Measurements from ENCODE around the gene COX6B2.

COX6B2 gene

DNA sequence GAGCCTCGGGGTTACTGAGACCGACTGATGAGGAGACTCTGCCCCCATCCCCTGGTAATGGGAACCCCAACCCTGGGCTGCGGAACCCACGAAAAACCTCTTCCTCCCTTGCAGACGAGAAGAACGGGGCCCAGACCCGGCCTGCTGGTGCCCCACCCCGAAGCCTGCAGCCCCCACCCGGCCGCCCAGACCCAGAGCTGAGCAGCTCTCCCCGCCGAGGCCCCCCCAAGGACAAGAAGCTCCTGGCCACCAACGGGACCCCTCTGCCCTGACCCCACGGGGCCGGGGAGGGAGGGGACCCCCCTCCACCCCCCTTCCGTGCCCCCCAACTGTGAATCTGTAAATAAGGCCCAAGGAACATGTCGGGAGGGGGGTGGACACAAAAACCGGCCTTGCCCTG lies 42.7 kb downstream of the COX6B2 start:
- DNase-seq: no peak

- no peak for DNase-seq
Measured at GRCh38 chr19:55311397-55311796, 43.1 kb downstream of the COX6B2 start.

DNA sequence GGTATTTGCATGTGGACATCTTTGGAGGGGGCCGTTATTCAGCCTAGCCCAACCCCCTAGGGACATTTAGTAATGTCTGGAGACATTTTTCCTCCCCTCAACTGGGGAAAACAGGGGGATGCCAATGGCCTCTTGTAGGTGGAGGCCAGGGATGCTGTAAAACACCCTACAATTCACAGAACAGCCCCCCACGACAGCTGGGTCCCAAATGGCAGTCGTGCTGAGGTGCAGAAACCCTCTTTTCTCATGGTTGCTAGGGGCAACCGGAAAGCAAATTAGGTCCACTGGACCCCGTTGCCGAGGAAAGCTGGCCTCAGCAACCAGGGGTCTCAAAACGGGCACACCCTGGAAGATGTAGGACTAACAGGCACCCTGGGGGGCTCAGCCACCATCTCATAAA lies 44.0 kb downstream of the COX6B2 start:
- no peak for DNase-seq

DNA sequence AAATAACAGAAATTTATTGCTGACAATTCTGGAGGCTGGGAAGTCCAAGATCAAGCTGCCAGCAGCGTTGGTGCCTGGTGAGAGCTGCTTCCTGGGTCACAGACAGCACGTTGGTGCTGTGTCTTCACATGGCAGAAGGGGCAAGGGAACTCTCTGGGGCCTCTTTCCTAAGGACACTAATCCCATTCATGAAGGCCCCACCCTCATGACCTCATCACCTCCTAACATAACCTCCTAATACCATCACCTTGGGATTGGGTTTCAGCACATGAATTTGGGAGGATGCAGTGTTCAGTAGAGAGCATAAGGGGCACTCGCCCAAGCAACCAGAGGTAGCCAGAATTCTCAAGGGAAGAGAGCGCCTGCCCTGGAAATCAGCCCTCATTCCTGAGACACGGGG lies 45.1 kb downstream of the COX6B2 start:
- no peak for DNase-seq

GRCh38 chr19:55308281-55308680 lies 46.2 kb downstream of the COX6B2 start:
- no peak for DNase-seq

GRCh38 chr19:55306712-55307111 lies 47.8 kb downstream of the COX6B2 start:
- DNase-seq: no peak

DNA sequence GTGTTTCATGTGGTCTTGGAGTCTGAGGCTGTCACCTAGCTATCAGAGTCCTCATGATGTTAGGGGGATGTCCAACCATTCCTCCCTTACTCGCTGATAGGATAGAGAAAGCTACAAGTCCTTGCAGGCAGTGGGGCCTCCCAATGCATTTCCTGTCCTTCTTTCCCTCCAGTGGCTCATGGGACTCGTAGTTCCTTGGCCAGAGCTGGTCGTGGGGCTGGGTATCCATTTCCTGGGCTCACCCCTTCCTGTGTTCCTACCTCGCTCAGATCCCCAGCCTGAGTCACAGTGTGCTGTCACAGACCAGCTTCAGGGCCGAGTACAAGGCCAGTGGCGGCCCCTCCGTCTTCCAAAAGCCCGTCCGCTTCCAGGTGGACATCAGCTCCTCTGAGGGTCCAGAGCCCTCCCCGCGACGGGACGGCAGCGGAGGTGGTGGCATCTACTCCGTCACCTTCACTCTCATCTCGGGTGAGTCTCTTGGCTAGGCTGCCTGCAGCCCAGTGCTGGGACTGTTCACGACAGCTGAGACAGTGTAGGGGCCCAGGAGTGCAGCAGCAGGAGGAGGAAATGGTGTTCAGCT lies 48.4 kb downstream of the COX6B2 start:
- no peak for DNase-seq

DNA sequence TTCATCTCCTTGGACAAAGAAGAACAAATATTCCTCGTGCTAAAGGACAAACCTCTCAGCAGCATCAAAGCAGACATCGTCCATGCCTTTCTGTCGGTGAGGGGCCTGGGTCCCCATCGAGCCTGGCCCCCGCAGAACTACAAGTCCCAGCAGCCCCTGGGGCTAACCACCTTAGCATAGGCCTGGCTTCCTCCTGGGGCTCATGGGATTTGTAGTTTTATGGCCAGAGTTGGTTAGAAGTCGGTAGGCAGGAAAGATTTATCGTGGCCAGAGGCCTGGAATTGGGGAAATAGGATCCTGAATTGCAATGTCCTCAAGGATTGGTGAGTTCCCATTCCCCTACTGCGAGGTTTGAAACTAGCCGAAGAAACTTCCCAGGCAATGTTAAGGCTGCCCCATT lies 49.0 kb downstream of the COX6B2 start:
- peak in 1 of 2 experiments; percentile 44 for DNase-seq

GRCh38 chr19:55304980-55305379 lies 49.5 kb downstream of the COX6B2 start:
- no peak for DNase-seq

DNA sequence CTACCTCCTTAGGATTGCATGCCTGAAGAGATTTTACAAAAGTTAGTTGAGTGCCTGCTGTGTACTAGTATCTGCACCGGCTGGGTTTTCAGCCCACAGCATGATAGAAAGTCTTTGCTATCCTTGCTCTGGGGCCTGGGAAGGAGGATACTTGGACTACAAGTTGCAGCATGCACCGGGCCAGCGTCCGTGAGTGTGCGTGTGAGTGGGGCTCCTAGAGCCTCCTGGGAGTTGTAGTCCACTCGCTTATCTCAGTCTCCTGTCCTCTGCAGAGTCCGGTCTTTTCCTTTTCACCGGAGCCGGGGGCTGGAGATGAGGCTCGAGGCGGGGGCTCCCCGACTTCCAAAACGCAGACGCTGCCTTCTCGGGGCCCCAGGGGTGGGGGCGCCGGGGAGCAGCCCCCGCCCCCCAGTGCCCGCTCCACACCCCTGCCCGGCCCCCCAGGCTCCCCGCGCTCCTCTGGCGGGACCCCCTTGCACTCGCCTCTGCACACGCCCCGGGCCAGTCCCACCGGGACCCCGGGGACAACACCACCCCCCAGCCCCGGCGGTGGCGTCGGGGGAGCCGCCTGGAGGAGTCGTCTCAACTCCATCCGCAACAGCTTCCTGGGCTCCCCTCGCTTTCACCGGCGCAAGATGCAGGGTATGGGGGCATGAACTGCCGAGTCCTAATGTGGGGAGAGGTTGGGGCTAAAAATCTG lies 50.1 kb downstream of the COX6B2 start:
- DNase-seq: peak in 1 of 2 experiments; percentile 67

DNA sequence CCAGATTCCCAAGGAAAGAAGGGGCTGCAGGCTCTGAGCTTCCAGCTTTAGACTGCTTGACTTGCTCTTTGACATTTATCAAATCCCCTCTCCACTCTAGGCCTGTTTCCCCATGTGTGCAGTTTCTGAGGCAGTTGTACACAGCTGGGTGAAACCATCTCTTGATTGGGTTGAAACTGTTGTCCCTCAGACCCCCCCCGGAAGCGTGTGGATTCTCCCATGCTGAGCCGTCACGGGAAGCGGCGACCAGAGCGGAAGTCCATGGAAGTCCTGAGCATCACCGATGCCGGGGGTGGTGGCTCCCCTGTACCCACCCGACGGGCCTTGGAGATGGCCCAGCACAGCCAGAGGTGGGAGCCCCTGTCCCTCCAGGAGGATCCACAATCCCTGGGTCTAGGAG lies 51.0 kb downstream of the COX6B2 start:
- no peak for DNase-seq

DNA sequence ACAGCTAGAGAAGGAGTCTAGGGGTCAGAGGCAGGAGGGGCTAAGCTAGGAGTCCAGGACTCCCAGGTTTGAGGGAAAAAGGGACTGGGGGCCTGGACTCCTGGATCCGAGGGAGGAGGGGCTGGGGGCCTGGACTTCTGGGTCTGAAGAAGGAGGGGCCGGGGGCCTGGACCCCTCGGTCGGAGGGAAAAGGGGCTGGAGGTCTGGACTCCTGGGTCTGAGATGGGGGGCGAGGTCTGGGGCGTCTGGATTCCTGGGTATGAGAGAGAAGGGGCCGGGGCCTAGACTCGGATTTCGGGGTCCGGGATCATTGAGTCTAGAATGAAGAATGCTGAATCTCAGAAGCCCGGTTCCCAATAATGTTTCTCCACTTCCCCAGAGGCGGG lies 52.2 kb downstream of the COX6B2 start:
- no peak for DNase-seq

DNA sequence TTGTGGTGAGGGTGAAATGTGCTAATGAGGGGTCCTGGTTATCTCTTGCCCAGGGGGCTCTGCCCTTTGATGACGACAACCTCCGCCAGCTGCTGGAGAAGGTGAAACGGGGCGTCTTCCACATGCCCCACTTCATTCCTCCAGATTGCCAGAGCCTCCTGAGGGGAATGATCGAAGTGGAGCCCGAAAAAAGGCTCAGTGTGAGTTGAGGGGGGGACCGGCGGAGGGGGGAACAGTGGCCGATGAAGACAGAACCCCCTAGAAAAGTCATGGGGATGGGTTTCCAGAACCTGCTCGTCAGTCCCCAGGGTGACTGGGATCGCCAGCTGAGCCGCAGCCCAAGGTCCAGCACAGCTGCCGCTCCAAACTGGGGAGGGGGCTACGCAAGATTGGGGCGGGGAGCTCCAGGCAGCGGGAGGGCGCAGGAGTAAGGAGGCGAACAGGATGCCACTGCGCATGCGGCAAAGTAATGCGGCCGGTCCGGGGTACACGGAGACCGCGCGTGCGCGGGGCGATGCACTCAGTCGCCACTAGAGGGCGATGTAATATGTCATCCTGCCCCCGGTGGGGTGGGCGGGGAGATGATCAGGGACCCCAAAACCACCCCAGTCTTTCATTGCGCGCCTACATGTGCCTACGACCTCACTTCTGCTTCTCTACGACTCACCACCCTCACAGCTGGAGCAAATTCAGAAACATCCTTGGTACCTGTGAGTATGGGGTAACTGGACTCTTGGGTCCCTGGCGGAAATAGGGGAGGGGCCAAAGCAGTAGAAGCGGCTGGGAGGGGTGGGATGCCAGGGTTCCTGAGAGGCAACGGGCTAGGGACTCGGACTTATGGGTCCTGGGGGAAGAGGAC lies 52.8 kb downstream of the COX6B2 start:
- DNase-seq: no peak

DNA sequence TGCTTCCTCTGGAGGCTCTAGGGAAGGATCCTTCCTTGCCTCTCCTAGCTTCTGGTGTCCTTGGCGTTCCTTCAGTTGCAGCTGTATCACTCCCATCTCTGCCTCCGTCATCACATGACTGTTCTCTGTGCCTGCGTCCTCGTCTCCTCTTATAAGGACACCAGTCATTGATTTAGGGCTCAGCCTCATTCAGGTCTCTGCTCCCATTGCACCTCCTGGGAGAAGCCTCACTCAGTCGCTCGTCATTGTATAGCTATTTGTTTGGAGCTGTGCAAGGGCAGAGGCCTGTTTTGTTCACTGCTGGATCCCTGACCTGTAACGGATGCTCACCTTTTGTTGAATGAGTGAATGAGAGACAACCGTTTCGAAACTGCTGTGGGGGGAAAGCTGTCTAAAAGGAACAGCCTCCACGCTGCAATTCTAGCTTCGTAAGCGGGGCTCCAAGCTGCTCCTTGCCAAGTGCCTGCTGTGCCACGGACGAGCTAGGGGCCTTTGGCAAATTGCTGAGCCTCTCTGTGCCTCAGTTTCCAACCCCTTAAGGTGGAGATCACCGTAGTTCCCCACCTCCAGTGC lies 53.5 kb downstream of the COX6B2 start:
- no peak for DNase-seq

- no peak for DNase-seq
Measured at GRCh38 chr19:55299991-55300390, 54.5 kb downstream of the COX6B2 start.
